HG02571 (cell line): ENCODE results near the gene PSPC1.

Source experiments
- ATAC-seq: cut with Tn5 transposase; IDR thresholded peaks from one replicate; pipeline ENCODE4 v1.9.1; 2021; ENCODE audit warnings: mild to moderate bottlenecking, moderate library complexity; ENCODE audit not compliant: unreplicated experiment

The PSPC1 gene

DNA sequence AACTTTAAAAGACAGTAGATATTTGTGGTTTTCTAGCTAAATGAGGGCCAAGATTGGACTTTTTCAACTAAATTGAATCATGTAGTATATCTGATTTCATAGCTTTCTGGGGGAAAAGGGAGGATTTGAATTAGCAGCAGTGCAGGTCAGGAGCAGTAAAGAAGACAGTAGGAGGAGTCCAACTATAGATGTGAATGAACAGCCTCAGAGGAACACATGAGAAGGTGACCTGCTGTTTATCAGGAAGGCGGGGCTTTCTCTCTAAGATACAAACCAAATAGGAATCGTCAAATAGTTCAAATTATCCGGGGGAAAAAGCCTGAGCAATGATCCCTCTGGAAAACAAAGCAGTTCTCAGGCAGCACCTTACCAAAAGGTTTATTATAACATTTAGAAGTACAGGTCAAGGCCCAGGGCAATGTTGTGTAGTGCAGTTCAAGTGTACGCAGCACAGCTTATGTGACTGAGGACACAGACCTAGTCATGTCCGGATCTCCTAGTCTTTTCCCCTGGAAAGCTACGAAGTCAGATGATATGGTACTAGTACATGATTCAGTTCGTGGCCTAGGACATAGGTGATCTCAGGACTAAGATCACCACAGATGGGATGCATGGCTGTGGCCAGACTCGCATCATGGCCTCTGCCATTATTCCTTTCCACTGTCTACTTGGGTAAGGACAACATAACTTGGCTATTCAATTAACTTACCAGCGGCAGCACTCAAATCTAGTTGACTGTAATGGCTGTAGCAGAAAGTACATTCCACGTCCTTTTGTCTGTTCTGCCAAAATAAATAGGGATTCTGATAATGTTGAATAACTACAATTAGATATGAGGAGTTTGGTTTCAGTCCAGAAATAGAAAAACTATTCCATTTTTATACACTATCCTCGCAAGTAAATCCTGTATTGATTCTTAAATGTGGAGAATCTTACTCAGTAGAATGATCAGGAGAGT is 109.0 kb downstream of the PSPC1 start:
- ATAC-seq: no peak

DNA sequence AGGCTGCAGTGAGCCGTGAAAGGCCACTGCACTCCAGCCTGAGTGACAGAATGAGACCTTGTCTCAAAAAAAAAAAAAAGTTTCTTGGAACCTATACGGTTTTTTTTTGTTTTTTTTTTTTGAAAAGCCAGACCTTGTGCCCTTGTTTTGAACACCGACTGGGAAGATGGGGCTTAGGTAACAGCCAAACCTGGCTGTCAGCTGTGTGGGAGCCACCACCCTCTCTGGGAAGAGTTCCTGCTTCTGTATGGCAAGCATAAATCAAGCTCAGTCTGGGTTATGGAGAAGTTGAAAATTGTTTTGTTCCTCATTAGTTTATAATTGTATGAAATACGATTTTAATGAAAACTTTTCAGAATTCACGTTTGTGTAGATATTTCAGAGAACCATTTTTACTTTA is 109.8 kb downstream of the PSPC1 start:
- ATAC-seq: no peak

DNA sequence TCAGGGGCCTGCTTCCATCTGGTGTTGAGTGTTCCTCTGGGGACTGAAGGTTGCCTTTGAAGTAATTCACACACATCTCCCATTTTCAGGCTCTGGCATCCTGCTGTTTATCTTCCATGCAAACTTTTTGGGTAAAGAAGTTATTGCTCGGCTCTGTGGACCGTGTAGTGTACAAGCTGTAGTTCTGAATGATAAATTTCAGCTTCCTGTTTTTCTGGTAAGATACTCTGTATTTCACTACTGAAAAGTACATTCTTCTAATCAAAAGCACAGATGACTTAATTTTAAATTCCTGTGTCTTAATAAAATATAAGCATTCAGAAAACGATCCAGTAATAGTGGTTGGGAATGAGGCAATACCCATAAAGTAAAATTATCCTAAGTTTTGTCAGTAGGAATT is 112.6 kb downstream of the PSPC1 start:
- no peak for ATAC-seq

DNA sequence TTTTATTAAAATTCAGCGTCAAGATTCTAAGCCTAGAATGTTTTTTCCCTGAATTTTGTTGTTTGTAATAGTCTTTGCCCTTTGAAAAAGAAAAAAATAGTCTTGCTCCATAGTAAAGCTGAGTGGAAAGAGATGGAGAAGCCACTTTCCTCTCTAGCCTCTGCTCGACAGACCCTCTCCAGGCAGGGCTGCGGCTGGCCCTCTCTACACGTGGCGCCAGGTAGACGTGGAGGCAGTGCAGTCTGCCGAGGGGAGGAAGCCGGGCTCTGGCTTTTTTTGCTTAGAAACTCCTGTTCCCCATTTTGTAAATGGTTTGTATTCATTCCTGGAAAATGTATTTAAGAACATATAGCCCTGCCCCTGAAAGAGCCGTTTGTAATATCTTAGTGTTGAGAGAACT is 114.0 kb downstream of the PSPC1 start:
- ATAC-seq: no peak

DNA sequence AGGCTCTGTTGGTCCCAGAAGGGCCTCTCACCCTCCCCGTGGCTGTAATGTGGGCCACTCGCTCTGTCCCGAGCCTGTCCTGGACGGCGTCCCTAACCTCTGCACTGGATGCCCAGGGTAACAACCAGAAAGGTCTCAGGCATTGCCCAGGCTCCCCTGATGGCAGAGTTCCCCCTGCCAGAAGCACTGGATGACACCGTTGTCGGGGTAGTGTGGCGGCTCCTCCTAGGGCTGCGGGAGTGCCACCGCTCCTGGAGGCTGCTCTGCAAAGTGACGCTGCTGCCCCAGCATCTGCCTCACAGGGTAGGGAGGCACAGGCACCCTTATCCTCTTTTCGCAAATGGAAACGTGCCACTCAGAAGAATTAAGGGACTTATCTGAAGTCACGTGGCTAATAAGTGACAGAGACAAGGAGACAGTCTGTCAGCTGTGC is 117.3 kb downstream of the PSPC1 start:
- no peak for ATAC-seq

DNA sequence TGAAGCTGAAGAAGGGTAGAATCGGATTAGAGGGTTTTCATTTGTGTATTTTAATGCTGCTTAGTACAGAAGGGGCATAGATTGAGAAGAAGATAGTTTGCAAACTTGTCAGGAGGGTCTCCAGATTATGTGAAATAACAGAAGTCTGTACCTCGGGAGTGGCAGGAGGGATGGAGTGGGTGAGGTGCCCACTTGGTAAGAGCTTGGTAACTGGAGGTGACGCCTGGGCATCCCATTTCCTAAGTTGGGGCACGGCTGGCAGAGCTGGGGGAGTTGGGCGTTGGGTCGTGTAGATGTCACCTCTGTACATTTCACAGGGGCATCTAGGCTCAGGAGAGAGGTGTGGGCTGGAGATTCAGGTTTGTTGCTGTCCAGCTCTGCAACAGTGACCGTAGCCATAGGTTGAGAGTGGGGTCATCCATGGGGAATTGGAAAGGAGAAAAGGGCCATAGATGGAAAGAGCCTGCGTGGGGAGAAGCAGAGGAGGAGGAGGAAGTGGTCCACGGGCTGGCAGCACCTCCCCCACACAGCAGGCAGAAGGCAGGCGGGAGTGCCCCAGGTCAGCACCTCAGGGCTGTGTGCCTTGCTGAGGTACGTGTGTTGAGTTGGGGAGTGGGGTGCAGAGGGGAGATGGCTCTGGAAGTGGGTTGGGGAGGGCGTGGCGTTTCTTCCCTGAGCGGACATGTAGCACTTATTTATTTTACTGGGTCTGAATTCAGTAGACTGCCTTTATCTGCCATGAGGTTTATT is 118.1 kb downstream of the PSPC1 start:
- no peak for ATAC-seq

DNA sequence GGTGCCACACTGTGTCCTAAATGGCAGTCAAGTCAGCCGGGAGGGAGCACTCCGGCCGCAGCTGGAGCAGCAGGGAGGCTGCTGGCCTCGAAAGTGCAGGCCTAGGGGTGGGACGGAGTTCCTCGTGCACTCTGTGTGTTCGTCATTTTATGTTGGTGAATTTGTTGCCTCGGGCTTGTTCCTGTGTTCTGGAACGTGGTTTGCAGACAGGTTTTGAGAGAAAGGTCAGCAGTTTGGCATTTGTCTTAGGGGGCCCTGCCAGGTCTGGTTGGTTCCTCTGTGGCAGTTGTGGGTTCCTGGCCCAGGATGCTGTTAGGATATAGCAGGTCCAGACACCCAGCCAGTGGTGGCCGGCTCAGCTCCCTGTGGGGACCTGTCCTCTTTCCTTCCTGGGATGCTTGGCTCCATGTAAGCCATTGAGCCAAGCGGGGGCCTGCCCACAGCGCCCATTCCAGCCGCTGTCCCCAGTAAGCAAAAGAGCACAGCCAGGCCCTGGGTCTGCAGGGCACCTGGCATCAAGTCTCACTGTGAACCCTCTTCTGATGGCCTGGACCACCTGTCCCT is 119.2 kb downstream of the PSPC1 start:
- no peak for ATAC-seq

DNA sequence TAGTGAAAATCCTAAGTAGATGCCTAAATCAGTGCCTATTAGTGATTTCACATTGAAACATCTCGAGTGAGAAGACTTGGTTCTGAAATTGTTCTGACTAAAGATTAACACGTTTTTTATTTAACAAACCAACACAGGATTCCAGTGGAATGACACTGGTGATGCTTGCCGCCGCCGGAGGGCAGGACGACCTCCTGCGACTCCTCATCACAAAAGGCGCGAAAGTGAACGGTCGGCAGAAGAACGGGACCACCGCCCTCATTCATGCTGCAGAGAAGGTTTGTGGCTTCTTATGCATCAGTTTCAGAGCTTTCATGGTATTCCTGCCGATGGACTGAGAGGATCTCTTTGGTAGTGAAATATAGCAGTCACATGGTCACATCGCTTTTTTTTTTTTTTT is 121.2 kb downstream of the PSPC1 start:
- ATAC-seq: no peak

DNA sequence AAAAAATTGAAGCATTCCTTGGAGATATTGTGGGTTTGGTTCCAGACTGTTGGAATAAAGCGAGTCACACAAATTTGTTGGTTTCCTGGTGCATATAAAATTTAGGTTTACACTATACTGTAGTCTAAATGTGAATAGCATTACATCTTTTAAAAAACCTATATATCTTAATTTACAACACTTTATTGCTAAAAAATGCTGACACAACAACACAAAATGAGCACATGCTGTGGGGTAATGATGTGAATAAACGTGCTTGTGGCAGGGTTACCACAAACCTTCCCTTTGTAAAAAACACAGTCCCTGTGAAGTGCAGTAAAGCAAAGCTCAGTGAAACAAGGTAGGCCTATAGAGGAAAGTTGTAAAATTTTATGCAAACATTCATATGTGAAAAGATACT is 121.6 kb downstream of the PSPC1 start:
- no peak for ATAC-seq

DNA sequence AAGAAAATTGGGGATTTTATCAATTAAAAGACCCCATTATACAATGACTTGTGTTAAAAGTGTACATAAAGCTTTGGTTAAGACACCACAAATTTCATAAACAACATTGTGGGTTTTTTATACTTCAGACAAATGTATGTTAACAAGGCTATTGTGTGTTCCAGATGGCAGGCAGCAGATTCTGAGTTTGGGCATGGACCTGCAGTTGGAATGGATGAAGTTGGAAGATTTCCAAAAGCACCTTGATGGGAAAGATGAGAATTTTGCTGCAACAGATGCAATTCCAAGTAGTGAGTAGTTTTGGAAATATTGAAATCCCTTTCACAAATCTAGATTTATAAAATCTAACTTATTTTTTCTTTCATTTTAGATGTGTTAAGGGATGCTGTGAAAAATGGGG is 123.9 kb downstream of the PSPC1 start:
- ATAC-seq: no peak

DNA sequence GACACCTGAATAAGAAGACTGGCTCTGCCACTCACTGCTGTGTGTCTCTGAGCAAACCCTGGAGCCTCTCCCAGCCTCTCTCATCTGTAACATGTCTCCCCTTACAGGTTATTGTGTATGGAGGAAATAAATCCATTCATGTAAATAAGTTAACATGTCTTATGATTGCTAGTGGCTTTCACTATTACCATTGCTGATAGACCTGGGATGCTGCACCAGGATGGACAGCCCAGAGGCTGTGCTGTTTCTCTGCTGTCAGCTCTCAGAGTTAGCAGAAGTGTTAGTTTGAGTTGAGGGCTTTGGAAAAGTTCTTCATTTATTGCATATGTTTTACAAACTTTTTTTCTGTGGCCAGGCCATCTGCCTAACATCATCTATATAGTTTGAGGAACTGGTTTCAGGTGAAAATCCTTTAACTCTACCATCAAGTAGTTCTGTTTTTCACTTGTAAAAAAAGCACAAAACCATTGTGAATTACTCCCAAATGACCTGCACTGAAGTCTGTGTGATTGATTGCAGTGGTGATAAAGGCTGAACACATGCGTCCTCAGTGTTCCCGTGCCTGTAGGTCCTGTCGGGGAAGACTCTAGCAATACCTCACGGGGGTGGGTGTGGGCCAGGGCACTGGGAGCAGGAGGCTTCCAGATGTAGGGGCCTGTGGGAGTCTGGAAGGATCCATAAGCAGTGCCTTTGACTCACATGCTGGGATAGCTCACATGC is 124.7 kb downstream of the PSPC1 start:
- ATAC-seq: no peak
